Activated CD4-positive, alpha-beta T cell treated with anti-CD3 and anti-CD28 coated beads for 48 hours (primary cell): ENCODE measurements around the gene SLC7A1.

Source experiments
- DNase-seq: peaks from one replicate; pipeline ENCODE4 v3.0.0-alpha.2; 2020

The SLC7A1 gene

GRCh38 chr13:29526741-29527140, 68.7 kb downstream of the SLC7A1 start:
- no peak for DNase-seq

DNA sequence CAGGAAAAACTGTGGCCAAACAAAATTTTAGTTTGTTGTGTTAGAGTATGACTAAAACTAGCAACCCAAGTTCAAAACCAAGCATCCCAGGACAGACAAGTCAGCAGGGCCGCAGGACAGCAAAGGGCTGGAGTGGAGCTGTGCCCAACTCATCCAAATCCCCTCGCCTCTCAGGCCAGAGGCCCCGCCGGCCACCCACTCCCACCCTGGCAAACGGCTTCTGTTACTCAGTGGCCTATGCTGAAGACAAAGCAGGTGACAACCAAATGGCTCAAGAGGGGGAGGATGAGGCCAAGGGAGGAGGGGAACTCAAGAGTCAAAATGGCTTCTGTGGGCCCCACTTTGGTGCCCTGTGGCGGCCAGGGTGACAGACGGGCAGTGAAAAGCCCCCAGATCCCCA, 69.7 kb downstream of the SLC7A1 start:
- DNase-seq = no peak

GRCh38 chr13:29524641-29525040, 70.8 kb downstream of the SLC7A1 start:
- DNase-seq = no peak

GRCh38 chr13:29524176-29524575, 71.3 kb downstream of the SLC7A1 start:
- DNase-seq = no peak

- DNase-seq = no peak
These were observed 72.1 kb downstream of the SLC7A1 start for GRCh38 chr13:29523199-29523961.

DNA sequence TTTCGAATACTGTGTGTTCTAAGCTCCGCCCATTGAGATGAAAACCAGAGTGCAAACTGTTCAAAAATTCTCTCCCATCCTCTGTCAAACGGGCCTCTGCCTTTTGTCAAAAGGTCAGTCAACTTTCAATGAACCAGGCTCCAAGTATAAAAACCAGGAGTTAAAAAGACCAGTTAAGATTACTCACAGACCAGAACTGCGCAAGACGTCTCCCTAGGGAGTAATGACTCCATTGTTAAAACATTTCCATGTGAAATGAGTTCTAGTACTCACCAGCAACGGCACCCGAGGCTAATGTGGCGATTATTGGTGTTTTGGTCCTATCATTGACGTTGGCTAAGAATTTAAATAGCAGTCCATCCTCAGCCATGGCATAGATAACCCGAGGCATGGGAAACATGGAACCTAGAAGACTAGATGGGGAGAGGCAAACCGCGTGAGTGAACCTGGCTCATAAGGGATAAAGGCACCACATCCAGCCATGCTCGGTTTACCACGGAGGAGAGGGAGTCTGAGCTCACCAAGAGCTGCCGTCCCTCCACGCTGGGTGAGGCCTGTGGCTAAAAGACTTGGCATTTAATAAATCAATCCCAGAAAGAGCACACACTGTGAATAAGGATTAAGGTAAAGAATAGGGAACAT, 73.3 kb downstream of the SLC7A1 start:
- DNase-seq = no peak

GRCh38 chr13:29521336-29521735, 74.2 kb downstream of the SLC7A1 start:
- no peak for DNase-seq

DNA sequence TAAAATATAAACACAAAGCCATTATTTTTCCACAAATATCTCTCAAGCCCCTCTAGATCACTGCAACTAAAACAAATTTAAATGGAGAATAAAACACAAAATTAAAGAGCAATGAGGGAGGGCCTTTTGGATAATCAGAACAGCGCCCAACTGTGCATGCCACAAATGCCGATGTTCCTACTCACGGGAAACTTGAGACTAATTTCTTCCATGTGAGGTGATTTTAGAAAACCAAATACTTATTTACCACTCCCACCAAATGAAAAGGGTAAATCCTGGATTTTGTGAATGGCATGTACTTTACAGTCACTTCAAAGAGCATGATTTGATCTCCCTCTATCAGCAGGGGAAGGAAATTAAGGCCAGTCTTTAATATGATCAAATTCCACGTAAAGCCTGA, 74.8 kb downstream of the SLC7A1 start:
- no peak for DNase-seq

DNA sequence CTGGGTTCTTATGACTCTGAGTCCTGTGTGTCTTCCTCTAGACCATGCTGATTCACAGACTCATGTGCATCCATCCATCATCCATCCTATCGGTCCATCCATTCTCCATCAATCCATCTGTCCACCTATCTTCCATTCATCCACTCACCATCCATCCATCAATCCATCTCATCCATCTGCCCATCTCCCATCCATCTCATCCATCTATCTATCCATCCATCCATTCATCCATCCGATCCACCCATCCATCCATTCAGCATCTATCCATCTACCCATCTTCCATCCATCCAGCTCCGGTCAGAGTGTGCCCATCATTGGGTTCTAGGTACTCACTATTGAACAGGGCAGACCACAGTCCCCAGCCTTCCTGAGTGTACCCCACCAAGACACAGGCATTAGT, 75.6 kb downstream of the SLC7A1 start:
- DNase-seq = no peak

GRCh38 chr13:29516880-29517279, 78.6 kb downstream of the SLC7A1 start:
- no peak for DNase-seq

GRCh38 chr13:29516012-29516411, 79.5 kb downstream of the SLC7A1 start:
- DNase-seq = no peak

DNA sequence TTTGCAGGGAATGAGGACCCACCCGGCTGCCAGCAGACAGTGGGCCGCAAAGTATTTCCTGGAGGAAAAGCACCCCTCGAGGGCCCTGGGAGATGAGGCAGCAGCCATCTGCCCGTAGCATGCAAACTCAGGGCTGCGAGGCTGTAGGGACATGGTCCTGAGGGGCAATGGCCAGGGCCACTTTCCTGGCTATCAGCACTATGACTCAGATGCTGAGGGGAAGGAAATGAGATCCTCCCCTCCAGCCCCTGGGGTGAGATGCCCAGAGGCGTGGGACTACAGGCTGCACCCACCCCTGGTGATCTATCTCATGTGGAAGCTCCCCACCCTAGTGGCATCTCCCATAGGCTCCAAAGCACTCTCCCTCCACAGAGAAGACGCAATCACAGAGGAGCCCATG, 80.1 kb downstream of the SLC7A1 start:
- no peak for DNase-seq

DNA sequence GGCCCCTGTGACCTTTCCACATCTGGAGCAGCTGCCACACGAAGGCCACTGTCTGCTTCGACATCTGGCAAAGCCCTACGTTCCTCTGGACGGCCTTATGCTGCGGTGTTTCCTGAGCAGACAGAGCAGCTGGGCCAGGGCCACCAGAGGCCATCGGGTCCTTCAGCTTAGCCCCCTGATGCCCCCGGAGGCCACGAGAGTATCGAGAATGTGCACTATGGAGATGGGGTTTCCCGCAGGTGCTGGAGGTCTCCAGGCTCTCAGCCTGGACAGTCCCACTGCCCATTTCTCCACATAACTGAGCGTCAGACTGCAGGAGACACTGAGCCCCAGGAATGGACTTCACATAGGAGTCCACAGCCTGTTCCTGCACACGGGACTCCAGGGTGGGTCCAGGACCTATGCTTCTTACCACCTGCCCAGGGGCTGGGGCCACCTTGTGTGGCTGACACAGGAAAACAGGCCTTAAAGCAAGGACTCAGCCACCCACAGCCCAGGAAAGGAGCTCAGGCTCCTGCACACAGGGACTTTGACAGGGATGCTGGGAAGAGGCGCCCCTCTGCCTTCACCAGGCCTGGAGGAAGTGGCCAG, 80.7 kb downstream of the SLC7A1 start:
- no peak for DNase-seq

GRCh38 chr13:29513981-29514719, 81.3 kb downstream of the SLC7A1 start:
- no peak for DNase-seq

- no peak for DNase-seq
These were observed 82.2 kb downstream of the SLC7A1 start for GRCh38 chr13:29513002-29513980.

DNA sequence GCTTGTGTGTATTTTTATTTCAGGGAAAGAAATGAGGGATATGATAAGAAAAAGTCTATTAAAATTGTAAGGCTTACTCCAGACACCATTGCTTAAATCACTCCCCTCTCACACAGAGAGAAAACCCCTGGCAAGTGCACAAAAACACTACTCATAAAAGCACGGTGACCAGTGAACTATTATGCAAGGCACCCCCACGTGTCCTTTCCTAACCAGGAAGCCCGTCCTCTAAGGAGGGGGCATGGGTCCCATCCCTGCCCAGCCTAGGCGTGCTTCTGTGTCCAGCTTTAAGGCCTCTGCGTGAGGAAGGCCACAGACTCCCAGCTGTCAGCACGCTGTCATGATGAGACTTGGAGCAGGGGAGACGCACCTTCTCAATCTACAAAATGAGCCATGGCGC, 83.5 kb downstream of the SLC7A1 start:
- no peak for DNase-seq

DNA sequence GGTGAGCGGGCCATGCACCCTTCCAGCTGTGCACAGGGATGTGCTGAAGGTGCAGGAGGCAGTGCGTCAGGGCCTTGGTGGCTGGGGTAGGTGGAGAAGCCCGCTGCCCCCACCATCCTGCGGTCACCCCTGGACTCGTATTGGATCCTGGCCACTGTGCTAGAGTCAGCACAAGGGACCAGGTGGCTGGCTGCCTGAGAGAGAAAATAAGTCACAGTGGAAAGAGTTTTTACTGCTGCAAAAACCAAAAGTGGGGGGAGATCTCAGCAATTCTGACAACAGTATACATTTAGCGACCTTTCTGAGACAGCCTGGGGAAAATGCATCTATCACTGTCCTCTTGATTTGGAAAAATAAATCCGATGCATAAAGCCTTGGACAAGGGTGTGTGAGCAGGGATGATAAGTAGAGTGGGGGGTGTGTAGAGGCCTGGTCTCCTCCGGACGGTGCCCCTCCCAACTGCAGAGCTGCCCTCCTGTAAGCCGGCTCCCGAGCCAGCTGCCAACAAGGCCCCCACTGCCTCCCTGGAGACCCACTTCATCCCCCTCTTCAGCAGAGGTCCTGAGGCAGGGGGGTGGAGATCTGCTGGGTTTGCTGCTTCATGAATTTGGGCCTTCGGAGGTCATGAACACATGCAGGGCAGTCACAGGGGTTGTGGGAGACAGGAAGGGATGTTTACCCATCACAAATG, 84.2 kb downstream of the SLC7A1 start:
- no peak for DNase-seq

DNA sequence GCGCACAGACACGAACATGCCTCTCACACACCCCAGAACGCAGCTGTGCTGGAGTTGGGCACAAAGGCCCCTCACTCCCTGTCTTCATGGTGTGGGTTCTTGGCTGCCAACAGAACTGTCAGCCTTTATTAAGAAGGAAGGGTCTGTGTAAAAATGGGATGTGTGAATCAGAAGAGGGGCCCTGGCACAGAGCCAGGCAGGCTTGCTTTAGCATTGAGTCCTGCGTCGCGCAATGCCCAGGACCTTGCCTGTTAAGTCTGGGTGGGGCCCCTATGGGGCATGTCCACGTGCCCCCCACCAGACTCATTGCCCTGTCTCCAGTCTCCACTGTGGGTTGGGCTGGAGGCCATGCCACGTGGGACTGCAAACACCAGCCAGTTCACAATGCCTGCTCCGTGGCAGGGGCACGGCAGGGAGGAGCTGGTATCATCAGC, 84.8 kb downstream of the SLC7A1 start:
- DNase-seq = no peak

GRCh38 chr13:29509999-29510589, 85.4 kb downstream of the SLC7A1 start:
- no peak for DNase-seq

DNA sequence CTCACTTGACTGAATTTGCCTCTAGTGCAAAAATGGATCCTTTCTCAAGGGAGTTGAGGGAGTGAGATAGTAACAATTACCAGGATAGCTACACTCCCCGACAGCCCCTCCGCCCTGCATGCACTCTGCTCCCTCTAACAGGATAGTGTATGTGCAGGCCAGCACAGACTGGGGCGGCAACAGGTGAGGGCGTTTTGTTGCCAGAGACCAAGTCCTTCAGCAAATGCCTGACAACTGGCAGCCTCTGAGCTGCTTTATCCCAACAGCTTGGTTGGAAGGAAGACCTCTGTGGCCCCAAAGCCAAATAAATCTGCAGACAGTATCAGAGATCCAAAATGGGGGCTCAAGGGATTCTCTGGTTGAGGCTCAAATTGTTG, 86.6 kb downstream of the SLC7A1 start:
- DNase-seq = no peak

DNA sequence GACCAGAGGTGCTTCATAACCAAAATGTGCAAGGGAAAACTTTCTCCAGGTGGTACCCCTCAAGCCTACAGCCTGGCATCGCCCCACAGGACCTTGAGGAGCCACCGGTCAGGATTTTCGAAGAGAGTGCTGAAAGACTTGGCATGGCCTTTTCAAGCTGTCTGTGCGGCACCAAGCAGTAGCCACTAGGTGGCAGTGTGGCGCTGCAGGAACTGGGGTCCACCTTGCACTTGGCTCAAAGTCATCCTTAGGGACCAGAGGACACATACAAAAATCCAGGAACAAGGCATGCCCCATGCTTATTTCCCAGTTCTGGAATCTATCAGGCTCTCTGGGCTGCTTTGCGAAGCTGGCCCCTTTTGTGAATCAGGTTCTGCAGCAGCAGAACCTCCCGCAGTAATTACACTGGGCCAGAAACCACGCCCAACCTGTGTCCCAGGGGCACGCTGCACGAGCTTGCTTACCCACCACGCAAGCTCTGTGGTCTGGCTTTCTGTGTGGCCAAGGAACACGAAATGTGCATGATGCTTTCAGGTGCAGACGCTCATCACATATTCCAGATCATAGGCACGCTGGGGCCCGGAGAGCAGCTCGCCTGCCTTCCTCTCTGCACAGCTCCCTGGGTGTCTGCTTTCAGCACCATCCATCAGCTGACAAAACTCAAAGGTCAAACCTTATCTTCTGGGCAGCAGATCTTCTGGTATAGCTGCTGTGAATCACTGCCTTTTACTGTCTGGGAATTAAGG, 87.2 kb downstream of the SLC7A1 start:
- DNase-seq = peak; percentile 80
